ENCODE data around the gene CXorf49. TPM values are rescaled to one million over a fixed set of nuclear protein-coding genes. Genes with fewer than 3 reads are reported as not detected.
"Not testable (repeated sequence)": the region's sequence is repeated elsewhere in the genome, so short reads cannot be mapped to it uniquely, and the experiment has no call there.

The CXorf49 gene
- total RNA-seq, 2 experiments from 2014 or later = not detected

DNA sequence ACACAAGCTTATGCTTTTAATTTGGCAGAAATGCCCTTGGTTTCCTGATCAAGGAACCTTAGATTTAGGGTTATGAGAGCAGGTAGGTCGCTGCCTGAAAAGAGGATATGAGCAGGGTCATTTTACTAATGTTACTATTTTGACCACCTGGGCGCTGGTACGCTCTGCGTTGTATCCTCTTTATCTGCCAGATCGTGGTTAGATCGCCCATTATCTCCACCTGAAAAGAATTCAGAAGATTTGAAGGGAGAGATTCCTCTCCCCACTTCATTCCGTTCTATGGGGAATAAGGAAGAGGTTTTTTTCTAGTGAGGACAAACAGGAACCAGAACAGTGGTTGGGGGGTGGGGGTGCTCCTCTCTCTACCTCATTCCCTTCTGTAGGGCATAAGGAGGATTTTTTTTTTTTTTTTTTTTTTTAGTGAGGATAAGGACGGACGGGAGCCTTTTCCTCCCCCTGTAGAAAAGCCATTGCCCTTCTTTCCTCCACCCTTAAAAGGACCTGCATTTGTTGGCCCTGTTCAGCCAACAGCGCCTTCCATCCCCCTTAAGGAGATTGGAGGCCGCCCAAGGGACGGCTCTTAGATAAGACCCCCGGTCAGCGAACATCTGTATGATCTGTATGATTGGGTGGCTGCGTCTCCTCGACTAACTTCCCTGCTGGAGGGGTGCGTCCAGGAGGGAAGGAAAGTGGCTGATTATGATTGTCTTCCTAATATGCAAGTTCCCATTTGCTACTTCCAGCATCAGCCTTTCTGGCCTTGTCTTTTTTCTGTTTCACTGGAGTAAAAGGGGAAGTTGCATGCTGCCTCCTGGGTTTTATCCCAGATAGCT, 20.4 kb downstream of the CXorf49 start:
- H3K36me3 Mint-ChIP-seq; H3K9me3 Mint-ChIP-seq (ENCODE audit: low read depth); H3K27me3 Mint-ChIP-seq; CTCF ChIA-PET; ATAC-seq; H3K4me1 Mint-ChIP-seq; H3K4me3 Mint-ChIP-seq; DNase-seq; H3K27ac Mint-ChIP-seq: not testable (repeated sequence)

DNA sequence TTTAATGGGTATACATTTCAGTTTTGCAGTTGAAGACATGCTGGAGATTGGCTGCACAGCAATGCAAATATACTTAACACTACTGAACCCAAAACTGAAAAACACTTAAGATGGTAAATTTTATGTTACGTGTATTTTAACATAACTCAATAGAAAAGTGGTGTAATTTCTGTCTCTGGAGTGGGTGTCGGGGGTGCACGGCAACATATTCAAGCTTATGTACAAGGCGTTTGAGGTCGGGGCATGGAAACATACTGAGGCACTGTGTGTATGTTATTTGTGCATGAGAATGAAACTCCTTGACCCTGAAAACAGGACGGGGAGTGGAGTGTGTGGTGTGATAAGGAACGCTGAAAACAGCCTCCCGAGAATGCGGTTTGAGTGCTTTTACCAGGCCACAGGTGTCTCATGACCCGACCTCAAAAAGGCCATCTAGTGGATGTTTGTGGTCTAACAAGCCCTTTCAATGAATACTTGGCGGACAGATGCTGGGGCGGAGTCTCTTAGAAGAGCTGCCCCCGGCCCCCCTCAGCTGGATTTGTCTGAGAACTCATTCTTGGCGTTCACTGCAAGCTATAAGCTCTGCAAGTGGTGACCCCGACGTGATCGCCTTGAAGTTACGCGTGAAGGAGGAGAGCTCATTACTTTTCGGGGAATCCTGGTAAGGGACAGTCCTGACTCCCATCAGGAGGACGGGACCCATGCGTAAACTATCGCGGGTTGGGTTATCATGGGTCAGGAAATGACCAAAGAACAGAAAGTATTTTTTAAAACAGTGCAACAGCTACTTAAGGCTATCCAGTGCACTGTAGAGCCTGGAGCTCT, 21.2 kb downstream of the CXorf49 start:
- CTCF ChIA-PET; H3K27me3 Mint-ChIP-seq; H3K36me3 Mint-ChIP-seq; H3K4me3 Mint-ChIP-seq; H3K4me1 Mint-ChIP-seq; DNase-seq; ATAC-seq; H3K27ac Mint-ChIP-seq; H3K9me3 Mint-ChIP-seq (ENCODE audit: low read depth): not testable (repeated sequence)

DNA sequence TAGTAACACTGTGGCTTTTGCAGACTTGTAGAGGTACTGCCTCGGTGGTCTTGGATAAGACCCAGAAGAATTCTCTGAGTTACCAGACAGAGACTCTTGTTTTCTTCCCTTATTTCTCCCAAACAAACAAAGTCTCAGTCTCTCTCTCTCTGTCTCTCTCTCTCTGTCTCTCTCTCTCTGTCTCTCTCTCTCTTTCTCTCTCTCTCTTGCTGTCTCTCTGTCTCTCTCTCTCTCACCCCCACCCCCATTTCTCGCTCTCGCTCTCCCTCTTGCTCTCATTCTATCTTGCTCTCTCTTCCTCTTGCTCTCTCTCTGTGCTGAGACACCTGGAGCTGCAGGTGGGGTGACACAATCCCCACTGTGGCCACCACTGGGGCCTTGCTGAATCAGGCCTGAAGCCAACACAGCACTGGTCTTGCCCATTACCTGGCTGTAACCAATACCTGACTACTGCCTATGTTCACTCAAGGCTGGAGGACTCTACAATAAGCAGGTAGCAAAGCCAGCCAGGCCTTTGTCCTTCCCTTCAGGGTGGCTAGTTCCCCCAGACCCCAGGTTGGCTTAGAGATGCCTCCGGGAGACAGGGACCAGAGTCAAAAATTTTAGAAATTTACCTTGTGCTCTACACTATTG, 38.4 kb downstream of the CXorf49 start:
- CTCF ChIA-PET = no interaction called here
- Mint-ChIP-seq H3K36me3 (no peaks in the 10 kb centered on the region), H3K27ac (no peak overlapping the region), H3K9me3 (ENCODE audit: low read depth) (no peaks in the 10 kb centered on the region), H3K27me3 (no peaks in the 10 kb centered on the region), H3K4me1 (no peaks in the 10 kb centered on the region), H3K4me3 (no peak overlapping the region)
- DNase-seq (no peak), ATAC-seq (no peak)

DNA sequence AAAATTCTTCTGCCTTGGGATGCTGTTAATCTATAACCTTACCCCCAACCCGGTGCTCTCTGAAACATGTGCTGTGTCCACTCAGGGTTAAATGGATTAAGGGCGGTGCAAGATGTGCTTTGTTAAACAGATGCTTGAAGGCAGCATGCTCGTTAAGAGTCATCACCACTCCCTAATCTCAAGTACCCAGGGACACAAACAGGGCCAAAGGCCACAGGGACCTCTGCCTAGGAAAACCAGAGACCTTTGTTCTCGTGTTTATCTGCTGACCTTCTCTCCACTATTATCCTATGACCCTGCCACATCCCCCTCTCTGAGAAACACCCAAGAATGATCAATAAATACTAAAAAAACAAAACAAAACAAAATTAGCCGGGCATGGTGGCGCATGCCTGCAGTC, 40.9 kb downstream of the CXorf49 start:
- H3K27ac Mint-ChIP-seq; H3K4me3 Mint-ChIP-seq; H3K4me1 Mint-ChIP-seq; H3K9me3 Mint-ChIP-seq (ENCODE audit: low read depth); ATAC-seq; H3K27me3 Mint-ChIP-seq; H3K36me3 Mint-ChIP-seq; CTCF ChIA-PET; DNase-seq: not testable (repeated sequence)

DNA sequence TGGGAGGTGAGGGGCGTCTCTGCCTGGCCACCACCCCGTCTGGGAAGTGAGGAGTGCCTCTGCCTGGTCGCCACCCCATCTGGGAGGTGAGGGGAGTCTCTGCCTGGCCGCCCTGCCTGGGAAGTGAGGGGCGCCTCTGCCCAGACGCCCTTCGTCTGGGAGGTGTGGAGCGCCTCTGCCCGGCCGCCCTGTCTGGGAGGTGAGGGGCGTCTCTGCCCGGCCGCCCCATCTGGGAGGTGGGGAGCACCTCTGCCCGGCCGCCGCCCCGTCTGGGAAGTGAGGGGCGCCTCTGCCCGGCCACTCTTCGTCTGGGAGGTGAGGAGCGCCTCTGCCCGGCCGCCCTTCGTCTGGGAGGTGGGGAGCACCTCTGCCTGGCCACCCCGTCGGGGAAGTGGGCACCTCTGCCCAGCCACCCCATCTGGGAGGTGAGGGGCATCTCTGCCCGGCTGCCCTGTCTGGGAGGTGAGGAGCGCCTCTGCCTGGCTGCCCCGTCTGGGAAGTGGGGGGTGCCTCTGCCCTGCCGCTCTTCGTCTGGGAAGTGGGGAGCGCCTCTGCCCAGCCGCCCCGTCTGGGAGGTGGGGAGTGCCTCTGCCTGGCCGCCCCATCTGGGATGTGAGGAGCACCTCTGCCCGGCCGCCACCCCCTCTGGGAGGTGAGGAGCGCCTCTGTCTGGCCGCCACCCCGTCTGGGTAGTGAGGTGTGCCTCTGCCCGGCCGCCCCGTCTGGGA, 41.9 kb downstream of the CXorf49 start:
- H3K27me3 Mint-ChIP-seq; H3K4me3 Mint-ChIP-seq; H3K27ac Mint-ChIP-seq; DNase-seq; H3K36me3 Mint-ChIP-seq; H3K9me3 Mint-ChIP-seq (ENCODE audit: low read depth); CTCF ChIA-PET; H3K4me1 Mint-ChIP-seq; ATAC-seq: not testable (repeated sequence)

GRCh38 chrX:71675636-71676035, 42.4 kb downstream of the CXorf49 start:
- peaks cover 13% of the 10 kb centered on the region for H3K4me1 Mint-ChIP-seq
- H3K27me3 Mint-ChIP-seq; ATAC-seq; DNase-seq; H3K4me3 Mint-ChIP-seq; H3K9me3 Mint-ChIP-seq (ENCODE audit: low read depth); CTCF ChIA-PET; H3K36me3 Mint-ChIP-seq; H3K27ac Mint-ChIP-seq: not testable (repeated sequence)

- DNase-seq (no peak), ATAC-seq (no peak)
- no peak overlapping the region for H3K27ac Mint-ChIP-seq
- CTCF ChIA-PET = no interaction called here
- H3K36me3 Mint-ChIP-seq = no peaks in the 10 kb centered on the region
- no peak overlapping the region for H3K4me3 Mint-ChIP-seq
- H3K27me3 Mint-ChIP-seq = peaks cover 9% of the 10 kb centered on the region
- peaks cover 18% of the 10 kb centered on the region for H3K4me1 Mint-ChIP-seq
- no peaks in the 10 kb centered on the region for H3K9me3 Mint-ChIP-seq (ENCODE audit: low read depth)
Observed at GRCh38 chrX:71671938-71672337, 46.1 kb downstream of the CXorf49 start.

DNA sequence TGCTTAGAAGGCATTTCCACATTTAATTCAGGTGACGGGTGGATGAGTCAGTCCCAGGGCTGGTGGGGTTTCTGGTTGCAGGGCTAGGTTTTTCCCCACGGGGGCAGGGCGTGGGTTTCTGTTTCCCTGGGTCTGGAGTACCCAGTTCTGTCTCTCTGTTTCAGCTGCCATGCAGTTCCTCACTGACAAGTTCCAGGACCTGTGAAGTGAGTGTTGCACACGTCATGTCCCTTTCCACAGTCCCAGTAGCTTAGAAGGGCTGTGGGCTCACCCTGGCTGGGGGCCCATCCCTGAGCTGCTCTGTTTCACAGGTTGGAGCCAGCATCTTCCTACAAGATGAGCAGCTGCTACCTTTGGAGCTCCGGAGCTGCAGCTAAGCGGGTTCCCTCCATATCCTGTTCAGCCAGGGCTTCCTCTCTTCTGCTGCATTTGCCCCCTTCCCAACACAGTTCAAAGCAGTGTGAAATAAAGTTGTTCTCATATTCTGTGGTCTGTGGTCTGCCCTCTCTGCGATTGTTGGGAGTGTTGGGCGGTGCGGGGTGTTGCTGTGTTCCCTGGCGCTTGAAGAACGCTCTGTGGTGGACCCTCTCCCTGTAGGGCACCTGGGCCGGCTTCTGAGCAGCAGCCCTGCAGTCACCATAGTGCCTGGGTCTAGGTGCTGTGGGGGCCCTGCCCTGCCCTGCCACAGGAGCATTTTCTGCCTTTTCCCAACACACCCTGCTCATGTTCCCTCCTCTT, 46.9 kb downstream of the CXorf49 start:
- no peak overlapping the region for H3K4me3 Mint-ChIP-seq
- H3K27ac Mint-ChIP-seq = no peak overlapping the region
- ATAC-seq (no peak), DNase-seq (no peak)
- CTCF ChIA-PET = interaction anchor here (1.6 kb wide), 1 partner anchor 188 kb away, joined by 3 read pairs; no protein-coding TSS in a partner anchor
- no peaks in the 10 kb centered on the region for H3K36me3 Mint-ChIP-seq
- H3K9me3 Mint-ChIP-seq (ENCODE audit: low read depth) = no peaks in the 10 kb centered on the region
- H3K4me1 Mint-ChIP-seq = peaks cover 18% of the 10 kb centered on the region
- peaks cover 9% of the 10 kb centered on the region for H3K27me3 Mint-ChIP-seq

GRCh38 chrX:71669947-71670346, 48.1 kb downstream of the CXorf49 start:
- CTCF ChIA-PET = interaction anchor here (1.6 kb wide), 1 partner anchor 189 kb away, joined by 3 read pairs; no protein-coding TSS in a partner anchor
- not testable (repeated sequence) for H3K4me3 Mint-ChIP-seq; H3K27me3 Mint-ChIP-seq; H3K27ac Mint-ChIP-seq; DNase-seq; H3K9me3 Mint-ChIP-seq (ENCODE audit: low read depth); H3K36me3 Mint-ChIP-seq
- H3K4me1 Mint-ChIP-seq = peaks cover 18% of the 10 kb centered on the region
- peak; percentile 61 for ATAC-seq

- no peaks in the 10 kb centered on the region for H3K36me3 Mint-ChIP-seq
- ATAC-seq (no peak), DNase-seq (no peak)
- peaks cover 18% of the 10 kb centered on the region for H3K4me1 Mint-ChIP-seq
- H3K27ac Mint-ChIP-seq = no peak overlapping the region
- no peak overlapping the region for H3K4me3 Mint-ChIP-seq
- no peaks in the 10 kb centered on the region for H3K9me3 Mint-ChIP-seq (ENCODE audit: low read depth)
- H3K27me3 Mint-ChIP-seq = peaks cover 9% of the 10 kb centered on the region
- CTCF ChIA-PET = no interaction called here
Observed at GRCh38 chrX:71669492-71669891, 48.6 kb downstream of the CXorf49 start.

- Mint-ChIP-seq H3K4me3 (no peak overlapping the region), H3K4me1 (peaks cover 24% of the 10 kb centered on the region), H3K36me3 (no peaks in the 10 kb centered on the region), H3K9me3 (ENCODE audit: low read depth) (no peaks in the 10 kb centered on the region), H3K27me3 (peaks cover 9% of the 10 kb centered on the region), H3K27ac (no peak overlapping the region)
- CTCF ChIA-PET = interaction anchor here (1.0 kb wide), 1 partner anchor 192 kb away, joined by 3 read pairs; no protein-coding TSS in a partner anchor
- ATAC-seq = no peak
- no peak for DNase-seq
Observed at GRCh38 chrX:71668248-71668595, 49.9 kb downstream of the CXorf49 start.

DNA sequence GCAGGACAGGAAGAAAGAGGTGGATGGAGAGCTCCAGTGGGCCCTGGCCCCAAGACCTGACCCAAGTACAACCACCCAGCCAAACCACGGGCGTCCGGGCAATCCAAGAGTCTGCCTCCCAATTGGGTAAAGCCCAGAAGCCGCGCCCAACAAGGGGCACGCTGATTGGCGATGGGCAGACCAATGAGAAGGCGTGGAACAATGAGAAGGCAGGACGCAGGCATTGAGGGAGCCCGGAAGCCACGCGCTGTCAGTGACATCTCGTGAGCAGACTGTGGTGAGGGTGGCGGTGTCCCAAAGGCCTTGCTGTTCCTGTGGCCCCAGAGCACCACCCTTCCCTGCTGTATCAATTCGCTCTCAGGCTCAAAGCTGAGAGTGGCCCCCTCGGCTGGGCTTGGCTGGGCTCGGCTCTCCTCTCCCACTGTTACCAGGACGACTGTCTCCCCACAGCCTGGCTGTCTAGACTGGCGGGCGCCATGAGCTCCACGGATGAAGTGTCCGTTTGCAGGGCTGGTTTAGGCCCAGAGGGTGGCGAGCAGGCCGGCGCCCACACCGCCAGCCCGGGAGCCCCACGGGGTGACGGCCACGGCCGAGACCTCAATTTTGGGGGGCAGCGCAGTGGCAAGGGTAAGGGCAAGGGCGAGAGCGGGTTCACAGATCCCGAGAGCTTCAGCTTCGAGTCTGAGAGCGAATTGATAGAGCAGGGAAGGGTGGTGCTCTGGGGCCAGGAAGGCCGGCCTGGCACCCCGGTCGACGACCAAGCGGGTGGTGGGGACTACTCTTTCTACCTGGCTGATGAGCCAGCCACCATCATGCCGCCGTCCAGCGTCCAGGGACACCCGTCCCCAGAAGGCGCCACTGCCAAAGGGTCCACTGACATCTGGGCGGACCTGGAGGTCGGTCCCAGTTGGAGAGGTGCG, 50.5 kb downstream of the CXorf49 start, which contains the start of gene LOC101059915:
Gene LOC101059915 (plus strand): TSS at position 219 of the 920 bp plus-strand sequence.
- Mint-ChIP-seq H3K27ac (no peak within 1 kb of the TSS), H3K36me3 (no peaks in the 10 kb centered on the region), H3K9me3 (ENCODE audit: low read depth) (no peaks in the 10 kb centered on the region), H3K27me3 (peaks cover 7% of the 10 kb centered on the region), H3K4me1 (peaks cover 28% of the 10 kb centered on the region), H3K4me3 (no peak within 1 kb of the TSS)
- CTCF ChIA-PET = interaction anchor here (1.0 kb wide), 1 partner anchor 192 kb away, joined by 3 read pairs; no protein-coding TSS in a partner anchor
- ATAC-seq (no peak), DNase-seq (no peak)

All from activated CD8-positive, alpha-beta memory T cell treated with anti-CD3 and anti-CD28 coated beads, Interleukin-2, amount 10 ng/mL, durations not matched to agents 7 days and 5 days (primary cell).